Stimulated activated CD8-positive, alpha-beta memory T cell treated with anti-CD3 and anti-CD28 coated beads, Interleukin-4, amount 100 ng/mL, for 48 hours (primary cell): ENCODE data around the gene MRPS21.
"Not testable (repeated sequence)": the region's sequence is repeated elsewhere in the genome, so short reads cannot be mapped to it uniquely, and the experiment has no call there.

Experiments
- DNase-seq: peaks from one replicate; pipeline ENCODE4 v3.0.0-alpha.2; 2020

Gene MRPS21

GRCh38 chr1:150281758-150282557 lies 11.7 kb upstream of the MRPS21 start, which contains the start of gene CIART:
Gene CIART, plus strand, starts transcription at chr1:150282554. Its CDS starts 714 bp downstream, at chr1:150283268.
- peak; percentile 77 for DNase-seq

- no peak for DNase-seq
These were observed 11.1 kb upstream of the MRPS21 start for GRCh38 chr1:150282558-150282958.

- no peak for DNase-seq
These were observed 10.4 kb upstream of the MRPS21 start for GRCh38 chr1:150283260-150283659.

DNA sequence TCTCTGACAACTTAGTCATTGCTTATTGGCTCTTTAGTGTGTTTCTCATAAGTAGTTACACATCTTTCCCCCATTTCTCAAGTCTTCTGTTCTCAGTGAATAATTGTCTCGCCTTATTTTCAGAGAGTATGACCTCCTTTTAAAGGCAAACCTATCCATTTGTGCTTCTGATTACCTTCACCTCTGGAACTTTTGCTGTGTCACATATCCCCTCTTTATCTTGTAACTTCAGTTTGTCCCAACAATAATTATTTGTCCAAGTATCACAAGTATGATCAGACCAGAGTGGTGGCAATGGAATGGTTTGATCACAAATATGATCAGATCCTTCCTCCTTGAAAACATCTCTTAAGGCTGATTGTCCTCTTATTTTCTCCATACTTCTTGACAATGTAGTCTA lies 5.3 kb upstream of the MRPS21 start:
- no peak for DNase-seq

- no peak for DNase-seq
These were observed 4.8 kb upstream of the MRPS21 start for GRCh38 chr1:150288822-150289221.

GRCh38 chr1:150295476-150295875 lies 1.8 kb downstream of the MRPS21 start:
- DNase-seq: no peak

- DNase-seq: no peak
These were observed 6.1 kb downstream of the MRPS21 start for GRCh38 chr1:150299716-150300115.

DNA sequence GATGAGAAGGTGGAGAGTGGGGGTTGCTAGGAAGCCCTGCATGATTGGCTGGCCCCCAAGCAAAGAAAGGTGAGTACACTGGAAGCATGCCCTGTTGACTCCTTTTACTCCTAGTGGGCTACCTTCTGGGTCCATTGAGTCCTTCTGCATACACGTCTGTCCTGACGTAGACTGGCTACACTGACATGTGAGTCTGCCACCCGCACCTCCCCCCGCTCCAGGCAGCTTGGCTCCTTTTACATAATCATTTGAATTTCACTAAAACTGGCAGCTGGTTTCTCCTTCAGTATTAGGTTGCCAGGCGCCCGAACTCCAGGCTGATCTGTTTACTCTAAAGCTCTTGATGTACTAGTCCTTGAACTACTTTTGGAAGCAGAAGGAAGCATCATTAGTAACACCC lies 8.7 kb downstream of the MRPS21 start:
- DNase-seq: no peak

DNA sequence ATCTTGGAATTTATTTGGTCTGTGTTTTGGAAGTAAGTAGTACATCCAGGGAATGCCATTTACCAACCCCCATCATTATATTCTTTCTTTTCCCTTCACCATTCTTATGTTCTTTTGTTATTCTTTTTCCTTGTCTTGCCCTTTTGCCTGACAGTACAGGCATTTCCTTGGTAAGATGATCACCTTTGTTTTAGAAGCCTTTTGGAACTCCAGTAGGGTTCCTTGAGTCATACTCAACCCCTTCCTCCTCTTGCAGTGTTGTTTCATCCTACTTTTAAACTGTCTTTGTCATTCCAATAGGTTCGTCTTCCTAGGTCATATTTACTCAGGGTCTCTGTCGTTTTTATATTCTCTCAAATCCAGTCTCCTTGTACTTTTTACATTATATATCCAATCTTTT lies 9.2 kb downstream of the MRPS21 start:
- no peak for DNase-seq

- not testable (repeated sequence) for DNase-seq
These were observed 14.9 kb downstream of the MRPS21 start for GRCh38 chr1:150308585-150308984.

- no peak for DNase-seq
These were observed 16.3 kb downstream of the MRPS21 start for GRCh38 chr1:150309758-150310508.

DNA sequence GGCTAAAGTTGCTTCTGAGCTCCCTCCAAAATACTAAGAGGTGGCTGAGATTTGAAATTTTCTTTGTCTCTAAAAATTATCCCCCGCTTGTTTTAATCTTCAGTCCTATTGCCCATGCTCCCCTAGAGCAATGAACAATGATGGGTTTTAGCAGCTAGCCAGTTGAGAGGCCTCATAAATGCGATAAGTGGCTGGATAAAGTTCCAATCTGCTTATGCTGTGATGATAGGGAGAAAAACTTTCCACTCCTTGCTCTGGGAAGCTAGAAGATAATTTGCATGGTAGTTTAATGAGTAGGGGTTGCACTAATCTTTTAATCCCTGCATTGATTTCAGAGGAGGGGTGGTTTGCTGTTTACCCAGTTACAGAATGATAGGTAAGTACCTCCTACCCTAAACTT lies 18.1 kb downstream of the MRPS21 start:
- DNase-seq: no peak

- not testable (repeated sequence) for DNase-seq
These were observed 21.0 kb downstream of the MRPS21 start for GRCh38 chr1:150314691-150315090.

GRCh38 chr1:150320667-150320978 lies 27.0 kb downstream of the MRPS21 start:
- no peak for DNase-seq

DNA sequence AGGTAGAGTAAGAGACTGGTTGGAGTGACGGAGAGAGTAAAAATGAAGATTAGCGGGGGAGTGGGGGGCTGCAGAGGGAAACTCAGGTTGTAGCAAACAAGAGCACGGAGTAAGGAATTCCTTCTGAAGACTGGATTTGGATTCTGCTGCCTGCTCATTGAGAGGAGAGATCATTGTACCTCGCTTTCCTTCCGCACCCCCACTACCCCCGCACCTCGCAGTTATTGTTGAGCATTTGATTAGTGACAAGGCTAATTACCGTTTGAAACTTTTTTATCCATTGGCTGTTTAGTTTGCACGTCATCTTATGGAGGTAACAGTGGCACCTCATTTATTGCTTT lies 28.1 kb downstream of the MRPS21 start:
- no peak for DNase-seq

DNA sequence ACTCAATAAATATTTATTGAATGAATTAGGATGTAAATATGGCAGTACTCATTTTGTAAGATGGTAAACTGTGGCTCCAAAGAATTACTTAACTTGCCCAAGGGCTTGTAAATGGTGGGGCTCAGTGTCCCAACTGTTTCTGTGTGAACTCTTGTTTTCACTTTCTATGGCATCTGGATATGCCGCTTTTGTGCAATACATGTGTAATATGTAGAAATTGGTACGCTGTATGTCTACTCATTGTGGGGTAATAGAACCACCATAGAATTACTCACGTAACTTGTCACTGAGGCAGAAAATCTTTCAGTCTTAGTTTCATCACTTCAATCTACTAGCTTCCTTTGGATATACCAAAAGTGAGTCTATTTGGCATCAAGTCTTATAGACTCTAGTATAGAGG lies 28.6 kb downstream of the MRPS21 start:
- DNase-seq: peak; percentile 44

- DNase-seq: no peak
These were observed 39.1 kb downstream of the MRPS21 start for GRCh38 chr1:150332651-150333290.

GRCh38 chr1:150346316-150346715 lies 52.7 kb downstream of the MRPS21 start:
- no peak for DNase-seq

DNA sequence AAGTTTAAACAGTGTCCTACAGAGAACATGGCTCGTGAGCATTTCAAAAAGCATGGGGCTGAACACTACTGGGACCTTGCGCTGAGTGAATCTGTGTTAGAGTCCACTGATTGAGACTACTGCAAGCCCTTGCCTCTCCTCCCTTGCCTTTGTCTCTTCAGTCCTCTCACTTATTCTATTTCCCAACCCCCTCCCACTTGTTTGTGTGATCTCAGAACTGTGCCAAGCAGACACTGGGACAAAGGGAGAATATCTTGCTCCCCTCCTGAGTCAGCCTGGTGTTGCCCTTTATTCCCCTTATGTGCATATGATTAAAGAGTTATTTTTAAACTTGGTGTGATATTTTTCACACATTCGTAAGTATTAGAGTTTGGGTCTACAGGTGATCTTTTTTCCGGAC lies 59.2 kb downstream of the MRPS21 start:
- peak; percentile 13 for DNase-seq
